Measurements from ENCODE around the gene PTPRQ. TPM values are rescaled to one million over a fixed set of nuclear protein-coding genes. Genes with fewer than 3 reads are reported as not detected.
A peak's percentile ranks its signal among the peaks of the same experiment; 100 is the strongest.

PTPRQ gene
- polyA plus RNA-seq, 1 of the 3 experiments (the other 2 are of a cell fraction), result 0.46 TPM

DNA sequence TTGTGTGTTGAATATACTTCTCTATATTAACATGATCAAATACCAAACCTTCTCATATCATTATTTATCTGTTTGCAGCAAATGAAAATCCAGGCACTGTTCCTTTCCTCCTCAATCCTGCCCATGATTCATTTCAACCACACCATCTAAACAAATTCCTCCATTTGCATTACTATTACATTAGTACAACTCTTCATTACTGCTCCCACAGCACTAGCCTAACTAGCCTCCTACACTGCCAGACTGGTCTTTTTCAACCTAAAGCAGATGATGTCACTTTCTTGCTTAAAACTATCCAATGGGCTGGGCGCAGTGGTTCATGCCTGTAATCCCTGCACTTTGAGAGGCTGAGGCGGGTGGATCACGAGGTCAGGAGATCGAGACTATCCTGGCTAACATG lies 146.1 kb downstream of the PTPRQ start:
- Histone ChIP-seq H3K36me3 (replicated peaks in 1 of 2; ENCODE audit: control insufficient read depth in 1 of 2, insufficient read depth in 2 of 2, low read length in 1 of 2) (peaks cover 0 to 4% of the 10 kb centered on the region in 2 experiments), H3K4me2 (no peak overlapping the region), H3K4me3 (ENCODE audit: low read depth in 2 of 2, low read length in 1 of 2) (no peak overlapping the region), H4K20me1 (ENCODE audit: insufficient read depth) (no peaks in the 10 kb centered on the region), H3K27me3 (ENCODE audit: insufficient read depth) (no peaks in the 10 kb centered on the region), H2AFZ (ENCODE audit: low read depth) (no peak overlapping the region; the same call in 1 of the 2 replicates), H3F3A (replicated peaks; ENCODE audit: insufficient read depth) (peaks cover 3% of the 10 kb centered on the region), H3K9me2 (no peaks in the 10 kb centered on the region), H3K9me3 (no peaks in the 10 kb centered on the region), H3K9ac (no peak overlapping the region), H3K79me2 (ENCODE audit: insufficient read depth) (no peaks in the 10 kb centered on the region), H3K4me1 (ENCODE audit: control insufficient read depth in 1 of 2, insufficient read depth in 2 of 2, low read depth in 1 of 2, low read length in 1 of 2) (peaks cover 0 to 23% of the 10 kb centered on the region in 2 experiments; a peak in 2 of 4 replicates), H3K27ac (ENCODE audit: low read depth in 2 of 2, low read length in 1 of 2) (no peak overlapping the region)
- TF ChIP-seq ELF1 (IDR thresholded peaks at IDR 0.05) (no peak), NRF1 (IDR thresholded peaks at IDR 0.05; ENCODE audit: low read depth, low read length) (no peak), GABPA (IDR thresholded peaks at IDR 0.05; ENCODE audit: low read depth) (no peak), YY1 (IDR thresholded peaks at IDR 0.05; ENCODE audit: low read depth) (no peak), TEAD4 (IDR thresholded peaks at IDR 0.05; ENCODE audit: borderline replicate concordance, insufficient read depth) (no peak)
- TF ChIP-seq, protein P1, sequence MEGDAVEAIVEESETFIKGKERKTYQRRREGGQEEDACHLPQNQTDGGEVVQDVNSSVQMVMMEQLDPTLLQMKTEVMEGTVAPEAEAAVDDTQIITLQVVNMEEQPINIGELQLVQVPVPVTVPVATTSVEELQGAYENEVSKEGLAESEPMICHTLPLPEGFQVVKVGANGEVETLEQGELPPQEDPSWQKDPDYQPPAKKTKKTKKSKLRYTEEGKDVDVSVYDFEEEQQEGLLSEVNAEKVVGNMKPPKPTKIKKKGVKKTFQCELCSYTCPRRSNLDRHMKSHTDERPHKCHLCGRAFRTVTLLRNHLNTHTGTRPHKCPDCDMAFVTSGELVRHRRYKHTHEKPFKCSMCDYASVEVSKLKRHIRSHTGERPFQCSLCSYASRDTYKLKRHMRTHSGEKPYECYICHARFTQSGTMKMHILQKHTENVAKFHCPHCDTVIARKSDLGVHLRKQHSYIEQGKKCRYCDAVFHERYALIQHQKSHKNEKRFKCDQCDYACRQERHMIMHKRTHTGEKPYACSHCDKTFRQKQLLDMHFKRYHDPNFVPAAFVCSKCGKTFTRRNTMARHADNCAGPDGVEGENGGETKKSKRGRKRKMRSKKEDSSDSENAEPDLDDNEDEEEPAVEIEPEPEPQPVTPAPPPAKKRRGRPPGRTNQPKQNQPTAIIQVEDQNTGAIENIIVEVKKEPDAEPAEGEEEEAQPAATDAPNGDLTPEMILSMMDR (IDR thresholded peaks at IDR 0.05), result no peak
- ChIA-PET CTCF (no interaction called here), POLR2A (no interaction called here)
- 47% methylated on average over 4 of the region's 4 CpGs for WGBS (ENCODE audit: low lambda C conversion rate)
- no peak for DNase-seq

DNA sequence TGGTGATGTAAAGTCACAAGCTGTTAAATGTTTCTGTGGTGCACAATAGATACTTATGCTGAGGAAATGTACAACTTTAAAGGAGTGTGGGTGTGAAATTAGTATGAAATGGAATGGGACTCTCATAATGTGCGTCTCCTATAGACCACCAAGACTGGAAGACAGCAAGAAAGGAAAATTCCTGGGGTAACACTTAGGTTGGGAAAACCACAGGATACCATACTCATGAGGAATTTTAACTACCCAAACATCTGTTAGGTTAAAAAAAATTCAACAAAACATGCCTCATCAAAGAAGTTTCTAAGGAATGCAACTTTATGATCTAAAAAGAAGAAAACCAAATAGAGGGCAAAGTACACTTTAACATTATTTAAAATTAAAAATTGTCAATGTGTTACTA lies 149.7 kb downstream of the PTPRQ start:
- H3K36me3 ChIP-seq (replicated peaks in 1 of 2; ENCODE audit: control insufficient read depth in 1 of 2, insufficient read depth in 2 of 2, low read length in 1 of 2), result peaks cover 0 to 4% of the 10 kb centered on the region in 2 experiments
- H3K4me1 ChIP-seq (ENCODE audit: control insufficient read depth in 1 of 2, insufficient read depth in 2 of 2, low read depth in 1 of 2, low read length in 1 of 2), result peaks cover 0 to 41% of the 10 kb centered on the region in 2 experiments; a peak in 2 of 4 replicates
- no peak overlapping the region for H3K9ac ChIP-seq
- H3K4me3 ChIP-seq (ENCODE audit: low read depth in 2 of 2, low read length in 1 of 2), result no peak overlapping the region
- H3K9me3 ChIP-seq, result no peaks in the 10 kb centered on the region; the same call in 1 of the 2 replicates
- no peak for DNase-seq
- POLR2A ChIA-PET, result no interaction called here
- peak overlapping the region in 1 of 2 experiments; percentile 54; a peak in 3 of 4 replicates for H3K27ac ChIP-seq (ENCODE audit: low read depth in 2 of 2, low read length in 1 of 2)
- no peak overlapping the region for H3K4me2 ChIP-seq
- H3K9me2 ChIP-seq, result no peaks in the 10 kb centered on the region
- 3% methylated on average over 1 of the region's 1 CpG for WGBS (ENCODE audit: low lambda C conversion rate)
- no peaks in the 10 kb centered on the region for H3K27me3 ChIP-seq (ENCODE audit: insufficient read depth)
- H4K20me1 ChIP-seq (ENCODE audit: insufficient read depth), result no peaks in the 10 kb centered on the region
- CTCF ChIA-PET, result no interaction called here
- H3K79me2 ChIP-seq (ENCODE audit: insufficient read depth), result no peaks in the 10 kb centered on the region
- H3F3A ChIP-seq (replicated peaks; ENCODE audit: insufficient read depth), result peaks cover 13% of the 10 kb centered on the region
- no peak overlapping the region for H2AFZ ChIP-seq (ENCODE audit: low read depth)
- TF ChIP-seq, protein P1 (IDR thresholded peaks at IDR 0.05), result no peak
- TF ChIP-seq TCF12 (IDR thresholded peaks at IDR 0.05) (peak; percentile 88), RCOR1 (IDR thresholded peaks at IDR 0.05; ENCODE audit: low read length) (no peak), EP300 (IDR thresholded peaks at IDR 0.05; ENCODE audit: borderline replicate concordance in 1 of 2, low read depth in 1 of 2, low read length in 1 of 2) (peak in 1 of 2 experiments; percentile 87; a peak in 2 of 4 replicates), CHD2 (IDR thresholded peaks at IDR 0.05; ENCODE audit: low read length, partially characterized antibody) (no peak), SMC3 (IDR thresholded peaks at IDR 0.05; ENCODE audit: low read depth, low read length) (no peak), RXRA (IDR thresholded peaks at IDR 0.05; ENCODE audit: borderline replicate concordance, low read depth) (peak; percentile 69; the same call in 1 of the 2 replicates), JUND (IDR thresholded peaks at IDR 0.05) (peak; percentile 72), RAD21 (IDR thresholded peaks at IDR 0.05; ENCODE audit: low read length) (no peak), POLR2AphosphoS5 (IDR thresholded peaks at IDR 0.05; ENCODE audit: low read depth, low read length) (peak; percentile 29; the same call in 1 of the 2 replicates), FOSL2 (IDR thresholded peaks at IDR 0.05; ENCODE audit: borderline replicate concordance, low read depth) (peak; percentile 63; the same call in 1 of the 2 replicates)
- TF ChIP-seq, protein P2, sequence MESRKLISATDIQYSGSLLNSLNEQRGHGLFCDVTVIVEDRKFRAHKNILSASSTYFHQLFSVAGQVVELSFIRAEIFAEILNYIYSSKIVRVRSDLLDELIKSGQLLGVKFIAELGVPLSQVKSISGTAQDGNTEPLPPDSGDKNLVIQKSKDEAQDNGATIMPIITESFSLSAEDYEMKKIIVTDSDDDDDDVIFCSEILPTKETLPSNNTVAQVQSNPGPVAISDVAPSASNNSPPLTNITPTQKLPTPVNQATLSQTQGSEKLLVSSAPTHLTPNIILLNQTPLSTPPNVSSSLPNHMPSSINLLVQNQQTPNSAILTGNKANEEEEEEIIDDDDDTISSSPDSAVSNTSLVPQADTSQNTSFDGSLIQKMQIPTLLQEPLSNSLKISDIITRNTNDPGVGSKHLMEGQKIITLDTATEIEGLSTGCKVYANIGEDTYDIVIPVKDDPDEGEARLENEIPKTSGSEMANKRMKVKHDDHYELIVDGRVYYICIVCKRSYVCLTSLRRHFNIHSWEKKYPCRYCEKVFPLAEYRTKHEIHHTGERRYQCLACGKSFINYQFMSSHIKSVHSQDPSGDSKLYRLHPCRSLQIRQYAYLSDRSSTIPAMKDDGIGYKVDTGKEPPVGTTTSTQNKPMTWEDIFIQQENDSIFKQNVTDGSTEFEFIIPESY (IDR thresholded peaks at IDR 0.05; ENCODE audit: borderline replicate concordance, low read depth), result no peak
- TF ChIP-seq, protein P3, sequence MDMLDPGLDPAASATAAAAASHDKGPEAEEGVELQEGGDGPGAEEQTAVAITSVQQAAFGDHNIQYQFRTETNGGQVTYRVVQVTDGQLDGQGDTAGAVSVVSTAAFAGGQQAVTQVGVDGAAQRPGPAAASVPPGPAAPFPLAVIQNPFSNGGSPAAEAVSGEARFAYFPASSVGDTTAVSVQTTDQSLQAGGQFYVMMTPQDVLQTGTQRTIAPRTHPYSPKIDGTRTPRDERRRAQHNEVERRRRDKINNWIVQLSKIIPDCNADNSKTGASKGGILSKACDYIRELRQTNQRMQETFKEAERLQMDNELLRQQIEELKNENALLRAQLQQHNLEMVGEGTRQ (IDR thresholded peaks at IDR 0.05; ENCODE audit: borderline replicate concordance, low read depth, low read length), result no peak
- TF ChIP-seq, protein P4, sequence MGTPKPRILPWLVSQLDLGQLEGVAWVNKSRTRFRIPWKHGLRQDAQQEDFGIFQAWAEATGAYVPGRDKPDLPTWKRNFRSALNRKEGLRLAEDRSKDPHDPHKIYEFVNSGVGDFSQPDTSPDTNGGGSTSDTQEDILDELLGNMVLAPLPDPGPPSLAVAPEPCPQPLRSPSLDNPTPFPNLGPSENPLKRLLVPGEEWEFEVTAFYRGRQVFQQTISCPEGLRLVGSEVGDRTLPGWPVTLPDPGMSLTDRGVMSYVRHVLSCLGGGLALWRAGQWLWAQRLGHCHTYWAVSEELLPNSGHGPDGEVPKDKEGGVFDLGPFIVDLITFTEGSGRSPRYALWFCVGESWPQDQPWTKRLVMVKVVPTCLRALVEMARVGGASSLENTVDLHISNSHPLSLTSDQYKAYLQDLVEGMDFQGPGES (IDR thresholded peaks at IDR 0.05; ENCODE audit: low read depth, low read length), result no peak

Data from SK-N-SH (cell line).